Caco-2 (cell line): ENCODE results near the gene SMAD1. TPM values are rescaled to one million over a fixed set of nuclear protein-coding genes. Genes with fewer than 3 reads are reported as not detected.

ENCODE experiments used
- BruUV-seq: library from RNA; stranded (reverse); fragments of 400-500 nt; replicated peaks from 2 replicates; lab custom pipeline; 2021; lab: Mats Ljungman, UMichigan
- CTCF ChIA-PET: fragments of 300-600 bp; sonication (Branson Sonifier 250); formaldehyde crosslinking; loops from one replicate; lab custom pipeline; 2022; ENCODE audit warnings: antibody characterized with exemption; lab: Charles Lee
- POLR2A ChIA-PET: fragments of 300-600 bp; sonication (Branson Sonifier 250); formaldehyde crosslinking; loops from one replicate; lab custom pipeline; 2022; ENCODE audit warnings: antibody characterized with exemption; lab: Charles Lee
- DNase-seq, 2 experiments: peaks; one replicate each; pipeline versions ENCODE4 v3.0.0 to v3.0.0-alpha.2; 2020 to 2022
- H3K27me3 ChIP-seq: replicated peaks from 2 replicates; pipeline ENCODE4 v1.6.0; 2011; ENCODE audit warnings: low read length; ENCODE audit not compliant: control insufficient read depth, insufficient read depth
- H3K36me3 ChIP-seq: 2 replicates; pipeline ENCODE4 v1.5.1; 2011; ENCODE audit warnings: low read length; ENCODE audit not compliant: control insufficient read depth, insufficient read depth
- H3K4me1 ChIP-seq: fragments of 250-450 bp; sonication (Bioruptor Pico); 2 replicates; pipeline ENCODE4 v1.5.1; 2020; ENCODE audit warnings: mild to moderate bottlenecking
- H3K4me3 ChIP-seq: 2 replicates; pipeline ENCODE4 v1.5.1; 2011; ENCODE audit warnings: low read depth, mild to moderate bottlenecking, control low read depth, low read length
- H3K9me3 ChIP-seq: fragments of 250-450 bp; sonication (Bioruptor Pico); 2 replicates; pipeline ENCODE4 v1.5.1; 2020; ENCODE audit warnings: mild to moderate bottlenecking, moderate library complexity
- H3K27ac Mint-ChIP-seq: one replicate; pipeline ENCODE4 v1.8.0; 2022; ENCODE audit warnings: mixed read lengths; ENCODE audit not compliant: unreplicated experiment
- H3K27me3 Mint-ChIP-seq: one replicate; pipeline ENCODE4 v1.8.0; 2022; ENCODE audit warnings: mixed read lengths; ENCODE audit not compliant: insufficient read depth, unreplicated experiment
- H3K36me3 Mint-ChIP-seq: one replicate; pipeline ENCODE4 v1.8.0; 2022; ENCODE audit warnings: mild to moderate bottlenecking, mixed read lengths; ENCODE audit not compliant: insufficient read depth, unreplicated experiment
- H3K4me1 Mint-ChIP-seq: one replicate; pipeline ENCODE4 v1.8.0; 2022; ENCODE audit warnings: low read depth, mixed read lengths; ENCODE audit not compliant: unreplicated experiment
- H3K4me3 Mint-ChIP-seq: one replicate; pipeline ENCODE4 v1.8.0; 2022; ENCODE audit warnings: mild to moderate bottlenecking, moderate library complexity, mixed read lengths; ENCODE audit not compliant: unreplicated experiment
- H3K9me3 Mint-ChIP-seq: one replicate; pipeline ENCODE4 v1.8.0; 2022; ENCODE audit warnings: mixed read lengths; ENCODE audit not compliant: unreplicated experiment
- CTCF ChIP-seq, 2 experiments: fragments of 200-600 bp in 1 of 2; IDR thresholded peaks; 1 replicate in 1 of 2; 2 replicates in 1 of 2; pipeline versions ENCODE4 v1.5.1 to v1.8.0; 2011 to 2022; ENCODE audit warnings: antibody characterized with exemption in 1 of 2, control low read depth in 1 of 2, inconsistent platforms in 1 of 2, low read depth in 1 of 2, low read length in 1 of 2, mild to moderate bottlenecking in 1 of 2, moderate library complexity in 1 of 2; ENCODE audit not compliant: insufficient read depth in 1 of 2, severe bottlenecking in 1 of 2, unreplicated experiment in 1 of 2
- intact Hi-C: fragments of 100-400 bp; cut with micrococcal nuclease; formaldehyde crosslinking; loops from one replicate; pipeline ENCODE4 v1.10.0; 2022; ENCODE audit not compliant: unreplicated experiment
- total RNA-seq: library from RNA; stranded (reverse); gene quantifications from 2 replicates; pipeline ENCODE4 v1.2.3, GENCODE V29; 2022

SMAD1 gene
- total RNA-seq, 1 experiment from 2014 or later = 4.9 TPM

GRCh38 chr4:145551660-145552059, 70.0 kb downstream of the SMAD1 start:
- H3K27me3 ChIP-seq = no peaks in the 10 kb centered on the region
- Mint-ChIP-seq H3K9me3 (no peaks in the 10 kb centered on the region), H3K27me3 (no peaks in the 10 kb centered on the region), H3K4me3 (no peak overlapping the region), H3K27ac (no peak overlapping the region), H3K4me1 (peaks cover under 1% of the 10 kb centered on the region), H3K36me3 (no peaks in the 10 kb centered on the region)
- ChIA-PET POLR2A (no interaction called here), CTCF (no interaction called here)
- intact Hi-C loops = no loop called here
- no peaks in the 10 kb centered on the region for H3K4me1 ChIP-seq
- H3K36me3 ChIP-seq = no peaks in the 10 kb centered on the region
- BruUV-seq = no TSS peak
- no peak for TF ChIP-seq CTCF (IDR thresholded peaks at IDR 0.05; ENCODE audit: insufficient read depth in 1 of 2, low read depth in 1 of 2, low read length in 1 of 2, severe bottlenecking in 1 of 2, unreplicated experiment in 1 of 2)
- H3K4me3 ChIP-seq = no peak overlapping the region
- DNase-seq = no peak
- H3K9me3 ChIP-seq = no peaks in the 10 kb centered on the region

- Mint-ChIP-seq H3K4me3 (no peak overlapping the region), H3K27me3 (no peaks in the 10 kb centered on the region), H3K4me1 (no peaks in the 10 kb centered on the region), H3K9me3 (no peaks in the 10 kb centered on the region), H3K27ac (no peak overlapping the region), H3K36me3 (no peaks in the 10 kb centered on the region)
- Histone ChIP-seq H3K4me3 (no peak overlapping the region), H3K4me1 (no peaks in the 10 kb centered on the region), H3K9me3 (no peaks in the 10 kb centered on the region), H3K27me3 (no peaks in the 10 kb centered on the region), H3K36me3 (no peaks in the 10 kb centered on the region)
- no peak for DNase-seq
- ChIA-PET POLR2A (no interaction called here), CTCF (no interaction called here)
- intact Hi-C loops = no loop called here
- no TSS peak for BruUV-seq
- TF ChIP-seq CTCF (IDR thresholded peaks at IDR 0.05; ENCODE audit: insufficient read depth in 1 of 2, low read depth in 1 of 2, low read length in 1 of 2, severe bottlenecking in 1 of 2, unreplicated experiment in 1 of 2) = no peak
These were observed 70.6 kb downstream of the SMAD1 start for GRCh38 chr4:145552181-145552822.

GRCh38 chr4:145553375-145553774, 71.7 kb downstream of the SMAD1 start:
- H3K27me3 Mint-ChIP-seq = no peaks in the 10 kb centered on the region
- no peaks in the 10 kb centered on the region for H3K4me1 ChIP-seq
- no peaks in the 10 kb centered on the region for H3K36me3 ChIP-seq
- no peak overlapping the region for H3K27ac Mint-ChIP-seq
- H3K9me3 Mint-ChIP-seq = no peaks in the 10 kb centered on the region
- H3K4me3 Mint-ChIP-seq = no peak overlapping the region
- no peaks in the 10 kb centered on the region for H3K27me3 ChIP-seq
- ChIA-PET POLR2A (no interaction called here), CTCF (no interaction called here)
- DNase-seq = no peak
- no peak overlapping the region for H3K4me3 ChIP-seq
- no peaks in the 10 kb centered on the region for H3K4me1 Mint-ChIP-seq
- TF ChIP-seq CTCF (IDR thresholded peaks at IDR 0.05; ENCODE audit: insufficient read depth in 1 of 2, low read depth in 1 of 2, low read length in 1 of 2, severe bottlenecking in 1 of 2, unreplicated experiment in 1 of 2) = no peak
- no TSS peak for BruUV-seq
- intact Hi-C loops = no loop called here
- no peaks in the 10 kb centered on the region for H3K36me3 Mint-ChIP-seq
- no peaks in the 10 kb centered on the region for H3K9me3 ChIP-seq
